IMR-90 (cell line): ENCODE results near the gene CTNND2.

ENCODE experiments used
- MXI1 ChIP-seq: IDR thresholded peaks from 2 replicates; pipeline ENCODE4 v1.6.1; 2012; ENCODE audit warnings: low read depth, mild to moderate bottlenecking, low read length, moderate library complexity, borderline replicate concordance
- POLR2A ChIP-seq: IDR thresholded peaks from 2 replicates; pipeline ENCODE4 v1.6.1; 2012; ENCODE audit warnings: mild to moderate bottlenecking, low read depth, low read length
- RCOR1 ChIP-seq: IDR thresholded peaks from 2 replicates; pipeline ENCODE4 v1.6.1; 2012; ENCODE audit warnings: mild to moderate bottlenecking, low read length, improper control_type of control experiment; ENCODE audit not compliant: insufficient replicate concordance
- TF ChIP-seq, protein P1 (sequence below): conservative IDR thresholded peaks from 2 replicates; pipeline ENCODE4 v1.5.1; 2012; ENCODE audit warnings: mild to moderate bottlenecking, low read depth, low read length, improper control_type of control experiment

DNA sequence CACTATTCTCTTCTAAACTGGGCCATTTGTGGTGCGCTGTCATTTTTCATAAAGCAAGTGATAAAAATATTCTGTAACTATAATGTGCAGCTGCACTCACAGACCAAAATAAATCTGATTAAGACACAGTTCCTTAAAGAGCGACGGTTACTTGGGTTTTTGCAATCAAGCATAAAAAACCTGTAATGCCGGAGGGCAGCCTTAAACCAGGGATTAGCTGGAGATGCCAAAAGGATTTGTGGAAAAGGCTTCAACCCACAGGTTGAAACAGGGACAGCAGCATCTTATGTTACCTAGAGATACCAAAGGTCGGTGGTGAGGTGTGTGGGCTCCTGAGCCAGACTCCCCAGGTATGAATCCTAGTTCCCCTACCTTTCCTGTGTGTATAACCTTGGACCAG is 49.3 kb downstream of the CTNND2 start:
- TF ChIP-seq, protein P1, sequence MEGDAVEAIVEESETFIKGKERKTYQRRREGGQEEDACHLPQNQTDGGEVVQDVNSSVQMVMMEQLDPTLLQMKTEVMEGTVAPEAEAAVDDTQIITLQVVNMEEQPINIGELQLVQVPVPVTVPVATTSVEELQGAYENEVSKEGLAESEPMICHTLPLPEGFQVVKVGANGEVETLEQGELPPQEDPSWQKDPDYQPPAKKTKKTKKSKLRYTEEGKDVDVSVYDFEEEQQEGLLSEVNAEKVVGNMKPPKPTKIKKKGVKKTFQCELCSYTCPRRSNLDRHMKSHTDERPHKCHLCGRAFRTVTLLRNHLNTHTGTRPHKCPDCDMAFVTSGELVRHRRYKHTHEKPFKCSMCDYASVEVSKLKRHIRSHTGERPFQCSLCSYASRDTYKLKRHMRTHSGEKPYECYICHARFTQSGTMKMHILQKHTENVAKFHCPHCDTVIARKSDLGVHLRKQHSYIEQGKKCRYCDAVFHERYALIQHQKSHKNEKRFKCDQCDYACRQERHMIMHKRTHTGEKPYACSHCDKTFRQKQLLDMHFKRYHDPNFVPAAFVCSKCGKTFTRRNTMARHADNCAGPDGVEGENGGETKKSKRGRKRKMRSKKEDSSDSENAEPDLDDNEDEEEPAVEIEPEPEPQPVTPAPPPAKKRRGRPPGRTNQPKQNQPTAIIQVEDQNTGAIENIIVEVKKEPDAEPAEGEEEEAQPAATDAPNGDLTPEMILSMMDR = no peak
- no peak for TF ChIP-seq MXI1
- no peak for TF ChIP-seq RCOR1
- no peak for TF ChIP-seq POLR2A
